ENCODE measurements around the gene ATXN2L. TPM values are rescaled to one million over a fixed set of nuclear protein-coding genes. Genes with fewer than 3 reads are reported as not detected.
A peak's percentile ranks its signal among the peaks of the same experiment; 100 is the strongest.

The ATXN2L gene
- total and polyA plus RNA-seq, 2 experiments from 2014 or later: 134 to 192 TPM

DNA sequence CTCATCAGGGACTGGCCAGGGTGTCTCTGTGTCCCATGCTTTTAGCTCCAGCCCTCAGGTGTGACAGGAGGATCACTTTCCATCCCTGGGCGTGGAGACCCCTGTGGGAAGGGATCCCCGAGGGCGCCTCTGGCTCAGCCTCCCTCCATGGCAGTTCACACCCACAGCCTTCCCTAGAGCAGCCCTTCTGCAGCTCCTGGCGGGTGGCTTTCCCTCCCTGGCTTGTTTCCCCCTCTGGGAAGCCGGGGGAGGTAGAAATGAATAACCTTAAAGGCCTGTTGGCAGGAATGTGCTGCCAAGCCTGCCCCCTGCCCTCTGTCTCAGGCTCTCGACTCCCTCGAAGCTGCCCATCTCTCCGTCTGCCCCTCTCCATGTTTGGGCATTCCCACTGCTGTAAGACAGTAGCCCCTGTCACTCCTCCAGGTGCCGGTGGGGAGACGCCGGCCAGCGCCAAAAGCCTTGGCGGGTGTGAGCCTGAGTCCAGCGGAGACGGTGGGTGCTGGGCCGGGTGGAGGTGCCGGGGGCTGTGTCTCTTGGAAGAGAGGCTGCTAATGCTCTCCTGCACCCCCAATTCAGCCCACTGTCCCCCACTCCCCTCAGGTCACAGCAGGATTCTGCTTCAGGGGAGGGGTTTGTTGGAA lies 53.3 kb downstream of the ATXN2L start (continued):
- TF ChIP-seq, protein P1, sequence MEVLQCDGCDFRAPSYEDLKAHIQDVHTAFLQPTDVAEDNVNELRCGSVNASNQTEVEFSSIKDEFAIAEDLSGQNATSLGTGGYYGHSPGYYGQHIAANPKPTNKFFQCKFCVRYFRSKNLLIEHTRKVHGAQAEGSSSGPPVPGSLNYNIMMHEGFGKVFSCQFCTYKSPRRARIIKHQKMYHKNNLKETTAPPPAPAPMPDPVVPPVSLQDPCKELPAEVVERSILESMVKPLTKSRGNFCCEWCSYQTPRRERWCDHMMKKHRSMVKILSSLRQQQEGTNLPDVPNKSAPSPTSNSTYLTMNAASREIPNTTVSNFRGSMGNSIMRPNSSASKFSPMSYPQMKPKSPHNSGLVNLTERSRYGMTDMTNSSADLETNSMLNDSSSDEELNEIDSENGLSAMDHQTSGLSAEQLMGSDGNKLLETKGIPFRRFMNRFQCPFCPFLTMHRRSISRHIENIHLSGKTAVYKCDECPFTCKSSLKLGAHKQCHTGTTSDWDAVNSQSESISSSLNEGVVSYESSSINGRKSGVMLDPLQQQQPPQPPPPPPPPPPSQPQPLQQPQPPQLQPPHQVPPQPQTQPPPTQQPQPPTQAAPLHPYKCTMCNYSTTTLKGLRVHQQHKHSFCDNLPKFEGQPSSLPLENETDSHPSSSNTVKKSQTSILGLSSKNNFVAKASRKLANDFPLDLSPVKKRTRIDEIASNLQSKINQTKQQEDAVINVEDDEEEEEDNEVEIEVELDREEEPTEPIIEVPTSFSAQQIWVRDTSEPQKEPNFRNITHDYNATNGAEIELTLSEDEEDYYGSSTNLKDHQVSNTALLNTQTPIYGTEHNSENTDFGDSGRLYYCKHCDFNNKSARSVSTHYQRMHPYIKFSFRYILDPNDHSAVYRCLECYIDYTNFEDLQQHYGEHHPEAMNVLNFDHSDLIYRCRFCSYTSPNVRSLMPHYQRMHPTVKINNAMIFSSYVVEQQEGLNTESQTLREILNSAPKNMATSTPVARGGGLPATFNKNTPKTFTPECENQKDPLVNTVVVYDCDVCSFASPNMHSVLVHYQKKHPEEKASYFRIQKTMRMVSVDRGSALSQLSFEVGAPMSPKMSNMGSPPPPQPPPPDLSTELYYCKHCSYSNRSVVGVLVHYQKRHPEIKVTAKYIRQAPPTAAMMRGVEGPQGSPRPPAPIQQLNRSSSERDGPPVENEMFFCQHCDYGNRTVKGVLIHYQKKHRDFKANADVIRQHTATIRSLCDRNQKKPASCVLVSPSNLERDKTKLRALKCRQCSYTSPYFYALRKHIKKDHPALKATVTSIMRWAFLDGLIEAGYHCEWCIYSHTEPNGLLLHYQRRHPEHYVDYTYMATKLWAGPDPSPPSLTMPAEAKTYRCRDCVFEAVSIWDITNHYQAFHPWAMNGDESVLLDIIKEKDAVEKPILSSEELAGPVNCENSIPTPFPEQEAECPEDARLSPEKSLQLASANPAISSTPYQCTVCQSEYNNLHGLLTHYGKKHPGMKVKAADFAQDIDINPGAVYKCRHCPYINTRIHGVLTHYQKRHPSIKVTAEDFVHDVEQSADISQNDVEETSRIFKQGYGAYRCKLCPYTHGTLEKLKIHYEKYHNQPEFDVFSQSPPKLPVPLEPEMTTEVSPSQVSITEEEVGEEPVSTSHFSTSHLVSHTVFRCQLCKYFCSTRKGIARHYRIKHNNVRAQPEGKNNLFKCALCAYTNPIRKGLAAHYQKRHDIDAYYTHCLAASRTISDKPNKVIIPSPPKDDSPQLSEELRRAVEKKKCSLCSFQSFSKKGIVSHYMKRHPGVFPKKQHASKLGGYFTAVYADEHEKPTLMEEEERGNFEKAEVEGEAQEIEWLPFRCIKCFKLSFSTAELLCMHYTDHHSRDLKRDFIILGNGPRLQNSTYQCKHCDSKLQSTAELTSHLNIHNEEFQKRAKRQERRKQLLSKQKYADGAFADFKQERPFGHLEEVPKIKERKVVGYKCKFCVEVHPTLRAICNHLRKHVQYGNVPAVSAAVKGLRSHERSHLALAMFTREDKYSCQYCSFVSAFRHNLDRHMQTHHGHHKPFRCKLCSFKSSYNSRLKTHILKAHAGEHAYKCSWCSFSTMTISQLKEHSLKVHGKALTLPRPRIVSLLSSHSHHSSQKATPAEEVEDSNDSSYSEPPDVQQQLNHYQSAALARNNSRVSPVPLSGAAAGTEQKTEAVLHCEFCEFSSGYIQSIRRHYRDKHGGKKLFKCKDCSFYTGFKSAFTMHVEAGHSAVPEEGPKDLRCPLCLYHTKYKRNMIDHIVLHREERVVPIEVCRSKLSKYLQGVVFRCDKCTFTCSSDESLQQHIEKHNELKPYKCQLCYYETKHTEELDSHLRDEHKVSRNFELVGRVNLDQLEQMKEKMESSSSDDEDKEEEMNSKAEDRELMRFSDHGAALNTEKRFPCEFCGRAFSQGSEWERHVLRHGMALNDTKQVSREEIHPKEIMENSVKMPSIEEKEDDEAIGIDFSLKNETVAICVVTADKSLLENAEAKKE (CRISPR knock-in tag; IDR thresholded peaks at IDR 0.05): no peak
- TF ChIP-seq STAT1 (IDR thresholded peaks at IDR 0.05; ENCODE audit: unreplicated experiment) (no peak), EZH2phosphoT487 (IDR thresholded peaks at IDR 0.05; ENCODE audit: unreplicated experiment) (no peak), EZH2 (IDR thresholded peaks at IDR 0.05; ENCODE audit: low read depth, unreplicated experiment) (no peak), POLR2AphosphoS5 (IDR thresholded peaks at IDR 0.05; ENCODE audit: low read depth) (no peak)

DNA sequence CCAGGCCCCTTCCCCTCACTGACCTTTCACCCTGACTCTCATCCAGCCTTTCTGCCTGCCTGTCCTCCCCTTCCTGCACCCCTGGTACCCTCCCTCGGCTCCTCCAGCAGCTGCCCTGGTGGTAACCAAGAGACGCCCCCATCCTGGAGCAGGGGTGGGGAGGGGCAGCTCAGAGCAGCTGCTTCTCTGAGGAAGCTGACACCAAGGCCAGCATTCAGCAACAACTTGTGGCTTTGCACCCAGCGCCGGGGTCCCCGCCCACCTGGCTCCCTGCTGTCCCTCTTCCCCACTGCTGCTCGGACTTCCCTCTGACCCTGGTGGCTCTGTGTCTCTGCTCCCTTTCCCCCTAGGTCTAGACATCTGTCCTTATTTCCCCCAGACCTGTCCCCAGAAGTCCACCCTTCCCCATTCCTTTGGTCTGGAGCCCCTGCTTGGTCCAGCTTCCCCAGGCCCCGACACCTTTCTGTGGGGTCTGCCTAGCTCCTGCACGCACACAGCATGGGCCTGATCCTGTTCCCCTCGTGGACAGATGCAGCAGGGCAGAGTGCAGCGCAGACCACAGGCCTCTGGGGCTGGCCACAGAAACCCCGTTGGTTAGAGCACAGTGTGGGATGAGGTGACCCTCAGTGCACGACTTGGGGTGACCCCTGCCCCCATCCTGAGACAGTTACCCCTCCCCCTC lies 54.3 kb downstream of the ATXN2L start:
- Histone ChIP-seq H3K27me3 (ENCODE audit: insufficient read depth) (peaks cover 22% of the 10 kb centered on the region; the same call in 1 of the 2 replicates), H3K4me2 (peak overlapping the region; percentile 99; the same call in 1 of the 2 replicates), H3K4me3 (no peak overlapping the region), H3K79me2 (replicated peaks; ENCODE audit: insufficient read depth) (no peaks in the 10 kb centered on the region), H4K20me1 (replicated peaks; ENCODE audit: insufficient read depth) (no peaks in the 10 kb centered on the region; the same call in 1 of the 2 replicates), H3K27ac (ENCODE audit: low read depth) (no peak overlapping the region), H3K9me2 (ENCODE audit: insufficient read depth) (no peaks in the 10 kb centered on the region), H3K4me1 (ENCODE audit: insufficient read depth) (peaks cover 22% of the 10 kb centered on the region; the same call in 1 of the 2 replicates), H3F3A (replicated peaks; ENCODE audit: low read depth) (peaks cover 12% of the 10 kb centered on the region), H3K36me3 (ENCODE audit: insufficient read depth) (no peaks in the 10 kb centered on the region), H2AFZ (no peak overlapping the region)
- Mint-ChIP-seq H3K4me3 (0 out of 3 replicates have a peak overlapping the region, but pooled peaks have one; percentile 23), H3K27me3 (ENCODE audit: insufficient read depth, low read depth, poor library complexity) (peaks cover 25% of the 10 kb centered on the region), H3K4me1 (peaks cover 40% of the 10 kb centered on the region), H3K36me3 (ENCODE audit: low read depth) (peaks cover 18% of the 10 kb centered on the region), H3K9me3 (no peaks in the 10 kb centered on the region; the same call in 2 of the 3 replicates), H3K27ac (peak overlapping the region; percentile 31; the same call in 1 of the 2 replicates)
- DNase-seq (ENCODE audit: low spot score) (no peak), ATAC-seq (peak; percentile 1; the same call in 1 of the 3 replicates)
- TF ChIP-seq ZNF331 (CRISPR knock-in tag; IDR thresholded peaks at IDR 0.05; ENCODE audit: low read depth): no peak
- TF ChIP-seq NANOG (IDR thresholded peaks at IDR 0.05; ENCODE audit: borderline replicate concordance): no peak
- TF ChIP-seq, protein P2, sequence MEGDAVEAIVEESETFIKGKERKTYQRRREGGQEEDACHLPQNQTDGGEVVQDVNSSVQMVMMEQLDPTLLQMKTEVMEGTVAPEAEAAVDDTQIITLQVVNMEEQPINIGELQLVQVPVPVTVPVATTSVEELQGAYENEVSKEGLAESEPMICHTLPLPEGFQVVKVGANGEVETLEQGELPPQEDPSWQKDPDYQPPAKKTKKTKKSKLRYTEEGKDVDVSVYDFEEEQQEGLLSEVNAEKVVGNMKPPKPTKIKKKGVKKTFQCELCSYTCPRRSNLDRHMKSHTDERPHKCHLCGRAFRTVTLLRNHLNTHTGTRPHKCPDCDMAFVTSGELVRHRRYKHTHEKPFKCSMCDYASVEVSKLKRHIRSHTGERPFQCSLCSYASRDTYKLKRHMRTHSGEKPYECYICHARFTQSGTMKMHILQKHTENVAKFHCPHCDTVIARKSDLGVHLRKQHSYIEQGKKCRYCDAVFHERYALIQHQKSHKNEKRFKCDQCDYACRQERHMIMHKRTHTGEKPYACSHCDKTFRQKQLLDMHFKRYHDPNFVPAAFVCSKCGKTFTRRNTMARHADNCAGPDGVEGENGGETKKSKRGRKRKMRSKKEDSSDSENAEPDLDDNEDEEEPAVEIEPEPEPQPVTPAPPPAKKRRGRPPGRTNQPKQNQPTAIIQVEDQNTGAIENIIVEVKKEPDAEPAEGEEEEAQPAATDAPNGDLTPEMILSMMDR (conservative IDR thresholded peaks at IDR 0.05; ENCODE audit: low read depth in 2 of 2): no peak
- no peak for TF ChIP-seq STAT1 (IDR thresholded peaks at IDR 0.05; ENCODE audit: unreplicated experiment)

Data from GM23338 (cell line).